ENCODE measurements around the gene MAMDC4. TPM values are rescaled to one million over a fixed set of nuclear protein-coding genes. Genes with fewer than 3 reads are reported as not detected.
"Not testable (repeated sequence)": the region's sequence is repeated elsewhere in the genome, so short reads cannot be mapped to it uniquely, and the experiment has no call there.

MAMDC4 gene
- total RNA-seq: 10 to 100 TPM; 18.5 to 19.1 TPM

DNA sequence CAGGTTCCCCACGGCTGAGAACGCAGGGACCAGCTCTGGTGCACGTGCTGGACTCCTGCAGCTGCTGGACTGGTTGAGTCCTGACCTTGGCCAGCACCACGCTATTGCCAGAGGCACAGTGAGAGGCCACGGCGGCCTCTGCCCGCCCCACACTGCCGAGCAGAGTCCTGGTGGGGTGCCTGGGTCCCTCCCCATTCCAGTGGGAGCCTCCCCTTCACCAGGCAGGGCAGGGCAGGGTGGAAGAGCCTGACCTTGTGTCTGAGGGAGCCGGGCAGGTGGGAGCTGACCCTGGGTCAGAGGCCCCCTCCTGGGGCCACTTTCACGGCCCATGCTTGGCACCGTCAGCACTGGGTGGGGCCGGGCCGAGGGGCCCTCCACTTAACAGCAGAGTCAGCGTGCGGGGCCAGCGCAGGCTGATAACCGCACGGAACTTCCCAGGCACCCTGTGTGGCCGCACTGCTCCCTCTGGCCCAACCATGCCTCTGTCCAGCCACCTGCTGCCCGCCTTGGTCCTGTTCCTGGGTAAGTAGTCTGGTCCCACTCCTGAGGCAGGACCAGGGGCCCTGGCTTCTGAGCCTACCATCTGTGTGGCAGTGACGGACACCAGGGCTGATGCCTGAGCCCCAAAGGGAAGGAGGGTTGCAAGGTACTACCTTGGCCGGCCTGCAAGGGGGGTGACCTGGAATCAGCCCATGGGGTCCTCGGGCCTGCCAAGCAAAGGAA is at the start of gene MAMDC4:
Gene MAMDC4 (plus strand): TSS at position 406 of the 723 bp plus-strand sequence. CDS start 71 bp downstream, at position 477.
- no peaks in the 10 kb centered on the region for H3K9me3 Mint-ChIP-seq
- DNase-seq: no peak

DNA sequence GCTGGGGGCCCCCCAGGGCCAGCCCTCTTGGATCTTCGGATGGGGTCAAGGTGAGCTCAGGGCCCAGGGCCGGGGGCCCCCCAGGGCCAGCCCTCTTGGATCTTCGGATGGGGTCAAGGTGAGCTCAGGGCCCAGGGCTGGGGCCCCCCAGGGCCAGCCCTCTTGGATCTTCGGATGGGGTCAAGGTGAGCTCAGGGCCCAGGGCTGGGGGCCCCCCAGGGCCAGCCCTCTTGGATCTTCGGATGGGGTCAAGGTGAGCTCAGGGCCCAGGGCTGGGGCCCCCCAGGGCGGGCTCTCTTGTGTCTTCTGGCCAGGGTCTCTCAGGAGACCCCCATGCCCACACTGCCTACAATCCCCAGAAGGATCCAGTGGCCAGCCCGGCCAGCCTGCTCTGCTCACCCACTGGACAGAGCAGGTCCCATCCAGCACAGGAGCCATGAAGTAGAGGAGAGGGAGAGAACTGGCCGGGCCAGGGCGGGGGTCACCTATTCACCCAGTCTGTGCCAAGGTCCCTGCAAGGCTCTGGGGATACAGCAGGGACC is 49.1 kb upstream of the MAMDC4 start:
- POLR2A ChIA-PET: interaction anchor here (1.4 kb wide), 1 partner anchor 132 kb away, joined by 3 read pairs; no protein-coding TSS in a partner anchor
- CTCF ChIA-PET, DNase-seq: not testable (repeated sequence)

More for the DNA sequence above, at the start of gene MAMDC4:
- peaks cover 11% of the 10 kb centered on the region for H3K36me3 Mint-ChIP-seq (ENCODE audit: low read depth)
- H3K4me3 Mint-ChIP-seq: no peak within 1 kb of the TSS
- ChIA-PET CTCF (interaction anchor here (1.2 kb wide), 1 partner anchor 10 kb away, joined by 5 read pairs; the partner anchor contains the start of gene AJM1), POLR2A (interaction anchor here (1.5 kb wide), 1 partner anchor 85 kb away, joined by 3 read pairs; no protein-coding TSS in a partner anchor)
- no peak for TF ChIP-seq CTCF (IDR thresholded peaks at IDR 0.05)
- no peak for ATAC-seq
- H3K27ac Mint-ChIP-seq: no peak within 1 kb of the TSS
- H3K27me3 Mint-ChIP-seq: peaks cover 7% of the 10 kb centered on the region
- intact Hi-C loops (cut with micrococcal nuclease): no loop called here
- H3K4me1 Mint-ChIP-seq (ENCODE audit: low read depth): peaks cover 4% of the 10 kb centered on the region

GRCh38 chr9:136803551-136804508 is 48.3 kb upstream of the MAMDC4 start:
- Mint-ChIP-seq H3K4me1 (ENCODE audit: low read depth) (peaks cover 22% of the 10 kb centered on the region), H3K4me3 (no peak overlapping the region), H3K36me3 (ENCODE audit: low read depth) (no peaks in the 10 kb centered on the region), H3K27ac (no peak overlapping the region), H3K9me3 (no peaks in the 10 kb centered on the region), H3K27me3 (peaks cover 6% of the 10 kb centered on the region)
- ATAC-seq (no peak), DNase-seq (no peak)
- POLR2A ChIA-PET: interaction anchor here (0.8 to 1.4 kb wide), 2 partner anchors 11 to 131 kb away, joined by 3 to 4 read pairs; no protein-coding TSS in a partner anchor
- CTCF ChIA-PET: interaction anchor here (1.3 kb wide), 1 partner anchor 39 kb away, joined by 3 read pairs; no protein-coding TSS in a partner anchor
- intact Hi-C loops (cut with micrococcal nuclease): loop anchor here (10.0 kb wide), 1 partner anchor 59 kb away; the partner anchor contains the start of genes LCN10 and LCN6
- no peak for TF ChIP-seq CTCF (IDR thresholded peaks at IDR 0.05)

More for the DNA sequence above, 49.1 kb upstream of the MAMDC4 start:
- H3K27me3 Mint-ChIP-seq; H3K36me3 Mint-ChIP-seq (ENCODE audit: low read depth); H3K4me3 Mint-ChIP-seq; ATAC-seq; H3K9me3 Mint-ChIP-seq; H3K27ac Mint-ChIP-seq: not testable (repeated sequence)
- intact Hi-C loops (cut with micrococcal nuclease): loop anchor here (10.0 kb wide), 1 partner anchor 58 kb away; the partner anchor contains the start of genes LCN10 and LCN6
- peaks cover 21% of the 10 kb centered on the region for H3K4me1 Mint-ChIP-seq (ENCODE audit: low read depth)

DNA sequence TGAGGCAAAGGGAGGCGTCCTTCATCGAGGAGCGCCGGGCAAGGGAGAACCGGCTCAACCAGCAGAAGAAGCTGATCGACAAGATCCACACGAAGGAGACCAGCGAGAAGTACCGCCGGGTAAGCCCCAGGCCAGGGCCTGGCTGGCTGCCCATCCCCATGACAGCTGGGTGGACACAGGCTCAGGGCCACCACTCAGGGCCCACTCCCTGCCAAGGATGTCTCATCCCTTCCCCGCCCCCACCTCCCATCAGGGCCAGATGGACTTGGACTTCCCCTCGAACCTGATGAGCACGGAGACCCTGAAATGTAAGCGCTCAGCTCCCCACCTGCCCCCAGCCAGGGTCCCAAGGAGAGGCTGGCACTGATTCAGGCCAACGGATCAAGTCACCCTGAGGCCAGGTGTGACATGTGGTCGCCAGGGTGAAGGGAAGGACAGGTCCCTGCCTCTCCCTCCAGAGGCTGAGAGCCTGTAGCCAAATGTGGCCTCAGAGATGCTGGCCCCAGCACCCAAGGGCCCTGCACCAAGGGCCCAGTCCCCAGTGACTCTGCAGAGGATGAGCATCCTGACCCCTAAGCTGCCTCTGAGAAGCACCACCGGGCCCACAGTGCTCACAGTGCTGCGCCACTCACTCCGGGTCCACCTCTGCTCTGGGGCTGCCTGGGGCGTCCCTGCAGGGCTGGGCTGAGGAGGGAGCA is 47.5 kb upstream of the MAMDC4 start:
- Mint-ChIP-seq H3K9me3 (no peaks in the 10 kb centered on the region), H3K27me3 (peaks cover 6% of the 10 kb centered on the region), H3K4me3 (no peak overlapping the region), H3K27ac (no peak overlapping the region), H3K4me1 (ENCODE audit: low read depth) (peaks cover 28% of the 10 kb centered on the region), H3K36me3 (ENCODE audit: low read depth) (peaks cover 6% of the 10 kb centered on the region)
- DNase-seq: no peak
- no peak for TF ChIP-seq CTCF (IDR thresholded peaks at IDR 0.05)
- no peak for ATAC-seq
- intact Hi-C loops (cut with micrococcal nuclease): loop anchor here (10.0 kb wide), 1 partner anchor 60 kb away; the partner anchor contains the start of genes LCN10 and LCN6
- ChIA-PET POLR2A (interaction anchor here (0.8 to 1.6 kb wide), 2 partner anchors 11 to 12 kb away, joined by 4 read pairs; no protein-coding TSS in a partner anchor), CTCF (interaction anchor here (1.3 kb wide), 1 partner anchor 38 kb away, joined by 3 read pairs; no protein-coding TSS in a partner anchor)
